GM10847 (cell line): Measurements from ENCODE around the gene FRS2.

Source experiments
- POLR2A ChIP-seq: IDR thresholded peaks from 2 replicates; pipeline ENCODE4 v1.6.1; 2011; ENCODE audit not compliant: insufficient read length; ENCODE audit errors: extremely low read depth

Gene FRS2

DNA sequence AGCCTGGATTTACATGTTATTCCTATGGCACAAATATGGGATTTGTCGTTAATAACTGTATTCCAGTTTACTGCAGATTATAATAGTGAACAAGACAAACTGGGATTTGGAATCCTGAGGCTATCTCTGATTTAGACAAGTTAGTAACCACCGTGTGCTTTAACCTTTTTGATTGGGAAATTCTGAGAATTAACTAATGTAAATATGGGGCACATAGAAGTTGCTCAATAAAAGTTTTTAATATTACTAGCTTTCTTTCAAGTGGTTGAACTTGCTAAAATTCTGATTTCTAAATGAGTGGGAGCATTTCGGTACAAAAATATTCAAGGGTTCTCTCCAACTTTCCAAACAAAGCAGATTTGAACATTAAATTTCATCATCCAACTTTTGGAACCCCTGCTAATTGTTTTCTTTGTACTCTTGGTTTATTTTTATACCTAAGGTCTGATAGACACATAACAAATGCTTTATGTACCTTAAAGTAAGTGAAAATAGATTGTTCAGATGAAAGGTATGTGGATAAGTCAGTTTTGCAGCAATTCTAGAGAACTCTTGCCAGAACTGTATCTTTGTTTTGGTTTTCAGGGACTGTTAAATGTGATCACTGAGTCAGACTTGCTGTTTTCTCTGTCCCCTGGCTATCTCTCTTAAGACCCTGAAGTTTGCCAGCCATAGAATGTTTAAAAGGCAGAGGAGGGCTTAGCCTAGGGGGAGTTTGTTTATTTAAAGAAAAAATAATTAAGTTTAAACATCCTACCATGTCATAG lies 57.5 kb downstream of the FRS2 start:
- no peak for TF ChIP-seq POLR2A

GRCh38 chr12:69529021-69529420 lies 58.8 kb downstream of the FRS2 start:
- no peak for TF ChIP-seq POLR2A

- no peak for TF ChIP-seq POLR2A
Measured at GRCh38 chr12:69533844-69534243, 63.7 kb downstream of the FRS2 start.

DNA sequence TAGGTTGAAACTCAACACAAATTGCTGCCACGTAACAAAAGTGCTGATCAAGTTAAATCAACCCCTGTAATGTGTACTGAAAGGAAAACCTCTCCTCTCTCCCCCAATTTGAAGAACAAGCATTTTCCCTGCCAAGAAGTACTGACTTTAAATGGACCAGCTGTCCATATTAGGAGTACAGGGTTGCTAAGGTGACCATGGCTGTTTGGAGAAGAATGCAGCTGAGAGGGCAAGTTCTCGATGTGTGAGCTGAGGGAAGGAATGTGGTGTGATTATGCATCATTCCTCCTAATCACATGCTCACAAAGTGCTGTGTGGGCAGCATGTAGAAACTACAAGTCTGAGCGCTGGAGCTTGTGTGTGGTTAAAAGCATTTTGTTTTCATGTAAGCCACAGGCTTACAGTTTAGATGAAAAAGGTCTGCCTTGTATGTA lies 64.2 kb downstream of the FRS2 start:
- no peak for TF ChIP-seq POLR2A

DNA sequence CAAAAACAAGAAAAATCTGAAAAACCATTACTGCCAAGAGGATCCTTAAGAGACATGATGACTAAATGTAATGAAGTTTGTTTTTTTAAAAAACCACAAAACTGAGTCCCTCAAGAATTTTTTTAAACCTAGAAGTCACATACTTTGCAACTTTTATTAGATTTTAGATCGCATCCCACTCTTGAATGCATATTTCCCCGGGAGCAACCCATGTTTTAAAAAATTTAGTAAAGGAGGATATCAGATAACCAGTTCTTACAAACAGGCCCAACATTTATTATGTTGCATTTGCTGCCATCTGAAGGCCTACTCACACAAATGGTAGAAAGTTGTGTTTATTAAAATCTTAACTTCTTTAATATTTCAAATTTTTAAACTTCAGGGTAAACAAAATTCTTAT lies 70.8 kb downstream of the FRS2 start:
- TF ChIP-seq POLR2A, result no peak

DNA sequence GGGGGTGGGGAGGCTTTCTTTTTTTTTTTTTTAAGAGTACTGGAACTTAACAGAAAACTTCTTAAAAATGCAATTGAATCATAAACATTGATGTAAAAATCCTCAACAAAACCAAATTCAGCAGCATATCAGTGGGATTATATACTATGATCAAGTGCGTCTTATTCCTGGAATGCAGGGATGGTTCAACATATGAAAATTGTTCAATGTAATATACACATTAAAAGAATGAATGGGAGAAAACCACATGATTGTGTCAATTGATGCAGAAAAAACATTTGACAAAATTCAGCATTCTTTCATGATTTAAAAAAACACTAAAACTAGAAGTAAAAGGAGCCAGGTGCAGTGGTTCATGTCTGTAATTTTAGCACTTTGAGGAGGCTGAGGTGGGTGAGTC lies 73.9 kb downstream of the FRS2 start:
- TF ChIP-seq POLR2A, result no peak

- TF ChIP-seq POLR2A, result no peak
Measured at GRCh38 chr12:69545081-69545480, 74.9 kb downstream of the FRS2 start.

DNA sequence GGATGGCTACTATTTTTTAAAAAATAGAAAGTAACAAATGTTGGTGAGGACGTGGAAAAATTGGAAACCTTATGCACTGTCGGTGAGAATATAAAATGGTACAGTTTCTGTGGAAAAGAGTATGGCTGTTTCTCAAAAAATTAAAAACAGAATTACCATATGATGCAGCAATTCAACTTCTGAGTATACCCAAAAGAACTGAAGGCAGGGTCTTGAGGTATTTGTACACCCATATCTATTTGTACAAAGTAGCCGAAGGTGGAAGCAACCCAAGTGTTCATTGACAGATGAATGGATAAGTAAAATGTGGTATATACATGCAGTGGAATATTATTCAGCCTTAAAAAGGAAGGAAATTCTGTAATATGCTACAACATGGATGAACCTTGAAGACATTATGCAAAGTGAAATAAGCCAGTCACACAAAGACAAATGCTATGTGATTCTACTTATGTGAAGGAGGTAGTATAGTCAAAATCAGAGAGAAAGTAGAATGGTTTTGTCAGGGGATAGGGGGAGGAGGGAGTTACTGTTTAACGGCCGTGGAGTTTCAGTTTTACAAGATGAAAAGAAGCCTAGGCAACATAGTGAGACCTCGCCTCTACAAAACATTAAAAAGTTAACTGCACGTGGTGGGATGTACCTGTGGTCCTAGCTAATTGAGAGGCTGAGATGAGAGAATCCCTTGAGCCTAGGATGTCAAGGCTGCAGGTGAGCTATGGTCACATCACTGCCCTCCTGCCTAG lies 76.7 kb downstream of the FRS2 start:
- TF ChIP-seq POLR2A, result no peak

- no peak for TF ChIP-seq POLR2A
Measured at GRCh38 chr12:69548687-69549086, 78.5 kb downstream of the FRS2 start.

- TF ChIP-seq POLR2A, result no peak
Measured at GRCh38 chr12:69550569-69551350, 80.6 kb downstream of the FRS2 start.

- no peak for TF ChIP-seq POLR2A
Measured at GRCh38 chr12:69553628-69554248, 83.5 kb downstream of the FRS2 start.

- TF ChIP-seq POLR2A, result no peak
Measured at GRCh38 chr12:69555461-69555860, 85.3 kb downstream of the FRS2 start.

- TF ChIP-seq POLR2A, result no peak
Measured at GRCh38 chr12:69556383-69556782, 86.2 kb downstream of the FRS2 start.

- no peak for TF ChIP-seq POLR2A
Measured at GRCh38 chr12:69563166-69563762, 93.1 kb downstream of the FRS2 start.

DNA sequence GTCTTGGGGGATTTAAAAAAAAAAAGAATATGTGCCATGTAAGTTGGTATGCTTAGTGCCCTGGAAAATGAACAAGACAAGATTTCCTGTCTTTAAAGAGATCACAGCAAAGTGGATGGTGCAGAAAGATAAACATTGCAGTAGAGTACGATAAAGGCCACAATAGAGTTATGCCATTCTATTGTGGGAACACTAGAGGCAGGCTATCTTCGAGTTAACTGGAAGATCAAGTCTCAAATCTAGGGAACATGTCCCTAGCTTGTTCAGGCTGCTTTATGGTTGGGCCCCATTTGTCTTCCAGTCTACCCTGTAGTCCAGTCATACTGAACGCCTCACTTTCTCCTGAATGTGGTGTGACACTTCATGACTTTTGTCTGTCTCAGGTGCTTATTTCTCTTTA lies 96.4 kb downstream of the FRS2 start:
- TF ChIP-seq POLR2A, result no peak
